ENCODE results near the gene IRS1. TPM values are rescaled to one million over a fixed set of nuclear protein-coding genes. Genes with fewer than 3 reads are reported as not detected.
"Not testable (repeated sequence)": the region's sequence is repeated elsewhere in the genome, so short reads cannot be mapped to it uniquely, and the experiment has no call there.

The IRS1 gene
- total RNA-seq, 2 donors from 2014 or later, result 0.77 to 2.1 TPM

GRCh38 chr2:226835796-226836547 is 36.4 kb upstream of the IRS1 start, which contains the start of gene RHBDD1:
TSS of gene RHBDD1 (plus strand) at chr2:226836054. CDS start at chr2:226864694, 28,640 bp downstream.
- Mint-ChIP-seq H3K27ac (peak within 1 kb of the TSS; percentile 95), H3K4me3 (peak within 1 kb of the TSS; percentile 98), H3K36me3 (ENCODE audit: low read depth) (peaks cover 80% of the 10 kb centered on the region), H3K9me3 (no peaks in the 10 kb centered on the region), H3K27me3 (no peaks in the 10 kb centered on the region), H3K4me1 (peaks cover 21% of the 10 kb centered on the region)
- ATAC-seq (replicated peaks), result peak; percentile 88

GRCh38 chr2:226835420-226835795 is 35.8 kb upstream of the IRS1 start:
- Mint-ChIP-seq H3K4me3 (peak overlapping the region; percentile 98), H3K27ac (peak overlapping the region; percentile 95), H3K36me3 (ENCODE audit: low read depth) (peaks cover 78% of the 10 kb centered on the region), H3K4me1 (peaks cover 20% of the 10 kb centered on the region), H3K9me3 (no peaks in the 10 kb centered on the region), H3K27me3 (no peaks in the 10 kb centered on the region)
- ATAC-seq (replicated peaks), result peak; percentile 25

GRCh38 chr2:226834880-226835279 is 35.3 kb upstream of the IRS1 start:
- peaks cover 73% of the 10 kb centered on the region for H3K36me3 Mint-ChIP-seq (ENCODE audit: low read depth)
- peak overlapping the region; percentile 95 for H3K27ac Mint-ChIP-seq
- ATAC-seq (replicated peaks); H3K9me3 Mint-ChIP-seq; H3K27me3 Mint-ChIP-seq: not testable (repeated sequence)
- peaks cover 16% of the 10 kb centered on the region for H3K4me1 Mint-ChIP-seq
- peak overlapping the region; percentile 98 for H3K4me3 Mint-ChIP-seq

- H3K4me3 Mint-ChIP-seq, result no peak overlapping the region
- ATAC-seq (replicated peaks), result no peak
- no peak overlapping the region for H3K27ac Mint-ChIP-seq
- no peaks in the 10 kb centered on the region for H3K27me3 Mint-ChIP-seq
- peaks cover 2% of the 10 kb centered on the region for H3K4me1 Mint-ChIP-seq
- peaks cover 45% of the 10 kb centered on the region for H3K36me3 Mint-ChIP-seq (ENCODE audit: low read depth)
- no peaks in the 10 kb centered on the region for H3K9me3 Mint-ChIP-seq
These were observed 32.4 kb upstream of the IRS1 start for GRCh38 chr2:226832061-226832460.

GRCh38 chr2:226831266-226831665 is 31.6 kb upstream of the IRS1 start:
- Mint-ChIP-seq H3K4me1 (no peaks in the 10 kb centered on the region), H3K27ac (no peak overlapping the region), H3K4me3 (no peak overlapping the region), H3K36me3 (ENCODE audit: low read depth) (peaks cover 41% of the 10 kb centered on the region), H3K27me3 (no peaks in the 10 kb centered on the region), H3K9me3 (no peaks in the 10 kb centered on the region)
- no peak for ATAC-seq (replicated peaks)

- Mint-ChIP-seq H3K27ac (no peak overlapping the region), H3K9me3 (no peaks in the 10 kb centered on the region), H3K36me3 (ENCODE audit: low read depth) (peaks cover 30% of the 10 kb centered on the region), H3K27me3 (no peaks in the 10 kb centered on the region), H3K4me1 (no peaks in the 10 kb centered on the region), H3K4me3 (no peak overlapping the region)
- ATAC-seq (replicated peaks), result peak; percentile 59
These were observed 30.4 kb upstream of the IRS1 start for GRCh38 chr2:226829721-226830631.

GRCh38 chr2:226828191-226828590 is 28.6 kb upstream of the IRS1 start:
- Mint-ChIP-seq H3K36me3 (ENCODE audit: low read depth) (peaks cover 15% of the 10 kb centered on the region), H3K4me3 (no peak overlapping the region), H3K27me3 (no peaks in the 10 kb centered on the region), H3K27ac (no peak overlapping the region), H3K9me3 (no peaks in the 10 kb centered on the region), H3K4me1 (no peaks in the 10 kb centered on the region)
- peak; percentile 35 for ATAC-seq (replicated peaks)

- ATAC-seq (replicated peaks), result no peak
- Mint-ChIP-seq H3K27ac (no peak overlapping the region), H3K9me3 (no peaks in the 10 kb centered on the region)
These were observed 25.4 kb upstream of the IRS1 start for GRCh38 chr2:226825056-226825455.

GRCh38 chr2:226818930-226819329 is 19.3 kb upstream of the IRS1 start:
- H3K36me3 Mint-ChIP-seq (ENCODE audit: low read depth), result no peaks in the 10 kb centered on the region
- no peak overlapping the region for H3K4me3 Mint-ChIP-seq
- H3K27ac Mint-ChIP-seq, result no peak overlapping the region
- ATAC-seq (replicated peaks), result no peak
- peaks cover 15% of the 10 kb centered on the region for H3K27me3 Mint-ChIP-seq
- H3K9me3 Mint-ChIP-seq, result no peaks in the 10 kb centered on the region
- H3K4me1 Mint-ChIP-seq, result no peaks in the 10 kb centered on the region

More at GRCh38 chr2:226825056-226825455, 25.4 kb upstream of the IRS1 start:
- H3K4me3 Mint-ChIP-seq, result no peak overlapping the region
- H3K36me3 Mint-ChIP-seq (ENCODE audit: low read depth), result no peaks in the 10 kb centered on the region
- H3K4me1 Mint-ChIP-seq, result no peaks in the 10 kb centered on the region
- H3K27me3 Mint-ChIP-seq, result no peaks in the 10 kb centered on the region

GRCh38 chr2:226813148-226813701 is 13.6 kb upstream of the IRS1 start:
- no peak for ATAC-seq (replicated peaks)
- no peak overlapping the region for H3K27ac Mint-ChIP-seq
- H3K9me3 Mint-ChIP-seq, result no peaks in the 10 kb centered on the region
- no peaks in the 10 kb centered on the region for H3K4me1 Mint-ChIP-seq
- no peak overlapping the region for H3K4me3 Mint-ChIP-seq
- H3K27me3 Mint-ChIP-seq, result peaks cover 35% of the 10 kb centered on the region
- no peaks in the 10 kb centered on the region for H3K36me3 Mint-ChIP-seq (ENCODE audit: low read depth)

- H3K27ac Mint-ChIP-seq, result no peak overlapping the region
- H3K4me1 Mint-ChIP-seq, result peaks cover 6% of the 10 kb centered on the region
- H3K27me3 Mint-ChIP-seq, result peaks cover 21% of the 10 kb centered on the region
- no peak overlapping the region for H3K4me3 Mint-ChIP-seq
- no peaks in the 10 kb centered on the region for H3K36me3 Mint-ChIP-seq (ENCODE audit: low read depth)
- no peaks in the 10 kb centered on the region for H3K9me3 Mint-ChIP-seq
- ATAC-seq (replicated peaks), result no peak
These were observed 3.8 kb upstream of the IRS1 start for GRCh38 chr2:226803410-226803809.

GRCh38 chr2:226802573-226802972 is 3.0 kb upstream of the IRS1 start:
- Mint-ChIP-seq H3K4me3 (no peak overlapping the region), H3K27ac (no peak overlapping the region), H3K9me3 (no peaks in the 10 kb centered on the region), H3K4me1 (peaks cover 6% of the 10 kb centered on the region), H3K27me3 (peaks cover 15% of the 10 kb centered on the region), H3K36me3 (ENCODE audit: low read depth) (no peaks in the 10 kb centered on the region)
- ATAC-seq (replicated peaks), result no peak

- Mint-ChIP-seq H3K27ac (no peak overlapping the region), H3K4me3 (peak overlapping the region; percentile 74), H3K27me3 (peaks cover 7% of the 10 kb centered on the region), H3K9me3 (no peaks in the 10 kb centered on the region), H3K4me1 (peaks cover 6% of the 10 kb centered on the region), H3K36me3 (ENCODE audit: low read depth) (no peaks in the 10 kb centered on the region)
- ATAC-seq (replicated peaks), result peak; percentile 82
These were observed 1.5 kb upstream of the IRS1 start for GRCh38 chr2:226800941-226801784.
